Measurements from ENCODE around the gene TEX53. TPM values are rescaled to one million over a fixed set of nuclear protein-coding genes. Genes with fewer than 3 reads are reported as not detected.

Gene TEX53
- total and polyA plus RNA-seq, 11 donors: not detected

DNA sequence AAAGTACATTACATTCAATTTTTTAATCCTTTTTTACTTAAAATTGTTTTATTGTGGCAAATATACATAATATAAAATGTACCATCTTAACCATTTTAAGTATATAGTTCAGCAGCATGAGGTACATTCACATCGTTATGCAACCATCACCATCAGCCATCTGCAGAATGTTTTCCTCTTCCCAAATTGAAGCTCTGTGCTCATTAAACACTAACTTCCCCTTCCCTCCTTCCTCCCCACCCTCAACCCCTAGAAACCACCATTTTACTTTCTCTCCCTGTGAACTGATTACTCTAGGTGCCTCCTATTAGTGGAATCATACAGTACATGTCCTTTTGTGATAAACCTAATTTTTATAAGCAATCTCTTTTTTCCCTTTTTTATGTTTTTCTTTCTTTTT lies 15.6 kb downstream of the TEX53 start:
- Histone ChIP-seq H3K27ac (no peak overlapping the region), H3K4me3 (no peak overlapping the region), H3K27me3 (no peaks in the 10 kb centered on the region), H3K36me3 (peaks cover 0 to 82% (median 53%) of the 10 kb centered on the region in 9 donors), H3K9me3 (peaks cover 0 to 4% (median 0%) of the 10 kb centered on the region in 12 donors), H3K4me1 (peaks cover 0 to 10% (median 0%) of the 10 kb centered on the region in 12 donors)
- ATAC-seq (no peak), DNase-seq (no peak)
- TF ChIP-seq, protein P1, sequence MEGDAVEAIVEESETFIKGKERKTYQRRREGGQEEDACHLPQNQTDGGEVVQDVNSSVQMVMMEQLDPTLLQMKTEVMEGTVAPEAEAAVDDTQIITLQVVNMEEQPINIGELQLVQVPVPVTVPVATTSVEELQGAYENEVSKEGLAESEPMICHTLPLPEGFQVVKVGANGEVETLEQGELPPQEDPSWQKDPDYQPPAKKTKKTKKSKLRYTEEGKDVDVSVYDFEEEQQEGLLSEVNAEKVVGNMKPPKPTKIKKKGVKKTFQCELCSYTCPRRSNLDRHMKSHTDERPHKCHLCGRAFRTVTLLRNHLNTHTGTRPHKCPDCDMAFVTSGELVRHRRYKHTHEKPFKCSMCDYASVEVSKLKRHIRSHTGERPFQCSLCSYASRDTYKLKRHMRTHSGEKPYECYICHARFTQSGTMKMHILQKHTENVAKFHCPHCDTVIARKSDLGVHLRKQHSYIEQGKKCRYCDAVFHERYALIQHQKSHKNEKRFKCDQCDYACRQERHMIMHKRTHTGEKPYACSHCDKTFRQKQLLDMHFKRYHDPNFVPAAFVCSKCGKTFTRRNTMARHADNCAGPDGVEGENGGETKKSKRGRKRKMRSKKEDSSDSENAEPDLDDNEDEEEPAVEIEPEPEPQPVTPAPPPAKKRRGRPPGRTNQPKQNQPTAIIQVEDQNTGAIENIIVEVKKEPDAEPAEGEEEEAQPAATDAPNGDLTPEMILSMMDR (IDR thresholded peaks at IDR 0.05): no peak
- no peak for TF ChIP-seq POLR2A (IDR thresholded peaks at IDR 0.05)
- intact Hi-C loops (cut with DNase I): no loop called here
- 75 to 89% (median 83%) methylated on average over 1 of the region's 1 CpG for WGBS, 4 donors

DNA sequence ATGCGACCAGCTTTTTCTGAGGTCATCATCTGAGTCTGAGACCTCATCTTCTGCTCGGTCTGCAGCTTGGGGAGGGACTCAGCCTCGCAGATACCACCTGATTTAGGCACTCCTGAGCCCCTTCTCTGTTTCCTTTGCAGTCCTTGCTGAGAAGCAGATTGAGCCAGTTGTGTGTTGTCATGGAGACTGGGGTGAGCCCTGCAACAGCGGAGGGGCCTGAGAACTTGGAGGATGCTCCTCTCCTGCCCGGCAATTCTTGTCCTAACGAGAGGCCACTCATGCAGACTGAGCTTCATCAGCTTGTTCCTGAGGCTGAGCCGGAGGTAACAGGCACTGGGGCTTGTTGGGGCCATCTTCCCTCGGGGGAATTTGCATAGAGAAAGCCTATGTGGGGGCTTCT lies 19.2 kb downstream of the TEX53 start:
- 91 to 95% (median 94%) methylated on average over 7 to 8 of the region's 8 CpGs for WGBS, 4 donors
- Histone ChIP-seq H3K4me1 (peaks cover 0 to 10% (median 0%) of the 10 kb centered on the region in 12 donors), H3K27me3 (no peaks in the 10 kb centered on the region), H3K27ac (no peak overlapping the region), H3K36me3 (peaks cover 0 to 92% (median 44%) of the 10 kb centered on the region in 9 donors), H3K9me3 (no peaks in the 10 kb centered on the region), H3K4me3 (no peak overlapping the region)
- intact Hi-C loops (cut with DNase I): no loop called here
- ATAC-seq (no peak), DNase-seq (no peak)
- no peak for TF ChIP-seq POLR2A (IDR thresholded peaks at IDR 0.05)
- TF ChIP-seq, protein P1 (IDR thresholded peaks at IDR 0.05): no peak

DNA sequence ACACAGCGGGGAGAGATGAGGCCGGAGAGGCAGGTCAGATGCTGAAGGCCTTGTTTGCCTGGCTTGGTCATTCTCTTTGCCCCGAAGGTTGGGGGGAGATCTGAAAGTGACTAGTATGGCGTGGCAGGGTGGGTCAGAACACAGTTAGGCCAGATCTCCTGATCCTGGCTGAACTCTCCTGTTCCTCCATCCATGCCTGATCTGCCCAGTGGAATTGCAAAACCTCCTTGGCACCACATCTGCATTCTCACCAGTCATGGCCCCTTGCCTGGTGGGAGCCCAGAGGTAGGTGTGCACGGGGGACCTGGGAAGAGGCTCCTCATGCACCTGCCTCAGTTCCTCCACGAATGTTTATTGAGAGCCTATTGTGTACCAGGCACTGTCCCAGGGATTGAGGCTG lies 23.2 kb downstream of the TEX53 start:
- TF ChIP-seq, protein P1 (IDR thresholded peaks at IDR 0.05): no peak
- no peak for TF ChIP-seq POLR2A (IDR thresholded peaks at IDR 0.05)
- WGBS, 4 donors: 92 to 100% (median 98%) methylated on average over 4 to 6 of the region's 6 CpGs
- Histone ChIP-seq H3K27me3 (no peaks in the 10 kb centered on the region), H3K9me3 (no peaks in the 10 kb centered on the region), H3K4me1 (no peaks in the 10 kb centered on the region), H3K4me3 (no peak overlapping the region), H3K27ac (no peak overlapping the region), H3K36me3 (peaks cover 0 to 94% (median 58%) of the 10 kb centered on the region in 9 donors)
- ATAC-seq (no peak), DNase-seq (no peak)
- intact Hi-C loops (cut with DNase I): no loop called here

- Histone ChIP-seq H3K9me3 (no peaks in the 10 kb centered on the region), H3K36me3 (peaks cover 0 to 94% (median 58%) of the 10 kb centered on the region in 9 donors), H3K4me1 (no peaks in the 10 kb centered on the region), H3K4me3 (no peak overlapping the region), H3K27me3 (no peaks in the 10 kb centered on the region), H3K27ac (no peak overlapping the region)
- DNase-seq (no peak), ATAC-seq (no peak)
- TF ChIP-seq, protein P1 (IDR thresholded peaks at IDR 0.05): no peak
- no peak for TF ChIP-seq POLR2A (IDR thresholded peaks at IDR 0.05)
- WGBS, 4 donors: 85 to 91% (median 89%) methylated on average over 8 to 11 of the region's 11 CpGs
- intact Hi-C loops (cut with DNase I): no loop called here
These were observed 24.0 kb downstream of the TEX53 start for GRCh38 chr9:114633438-114634089.
